Ascending aorta (tissue), 2 donors: ENCODE results near the gene GNPDA1. TPM values are rescaled to one million over a fixed set of nuclear protein-coding genes. Genes with fewer than 3 reads are reported as not detected.

Experiments
- DNase-seq, 2 donors: peaks; one replicate each; pipeline ENCODE4 v3.0.0-alpha.2; 2019; ENCODE audit warnings: low spot score in 2 of 2
- H3K27ac ChIP-seq, 2 donors: fragments of 200-600 bp; sonication (generic); one replicate each; pipeline ENCODE4 v1.5.1; 2016 to 2017; ENCODE audit warnings: mild to moderate bottlenecking in 1 of 2
- H3K27me3 ChIP-seq: fragments of 200-600 bp; sonication (generic); one replicate; pipeline ENCODE4 v1.5.1; 2017
- H3K36me3 ChIP-seq, 2 donors: fragments of 200-600 bp; sonication (generic); one replicate each; pipeline ENCODE4 v1.5.1; 2016
- H3K4me1 ChIP-seq, 2 donors: fragments of 200-600 bp; sonication (generic); one replicate each; pipeline ENCODE4 v1.5.1; 2016 to 2017; ENCODE audit warnings: mild to moderate bottlenecking in 1 of 2
- H3K4me3 ChIP-seq, 2 donors: fragments of 200-600 bp; sonication (generic); one replicate each; pipeline ENCODE4 v1.5.1; 2016 to 2017; ENCODE audit warnings: mild to moderate bottlenecking in 1 of 2
- H3K9me3 ChIP-seq, 2 donors: fragments of 200-600 bp; sonication (generic); one replicate each; pipeline ENCODE4 v1.5.1; 2016
- CTCF ChIP-seq, 3 experiments: fragments of 200-600 bp in 2 of 3; fragments of 450-650 bp in 1 of 3; sonication (generic) in 2 of 3; IDR thresholded peaks; one replicate each; pipeline ENCODE4 v1.5.1; 2016 to 2019; ENCODE audit warnings: antibody characterized with exemption in 3 of 3, mild to moderate bottlenecking in 1 of 3, moderate library complexity in 1 of 3
- intact Hi-C: fragments of 100-400 bp; cut with DNase I; formaldehyde crosslinking; loops from one replicate; pipeline ENCODE4 v1.15.1; 2023
- total RNA-seq: library from RNA; depleted of rRNA; stranded (reverse); fragments of >200 nt; gene quantifications from one replicate; pipeline ENCODE4 v1.1.0, GENCODE V29; 2016

The GNPDA1 gene
- total RNA-seq, 1 donor from 2014 or later = 185 TPM

- H3K27ac ChIP-seq = no peak overlapping the region
- intact Hi-C loops = loop anchor here (10.0 kb wide), 1 partner anchor 700 kb away; no protein-coding TSS in a partner anchor
- no peaks in the 10 kb centered on the region for H3K27me3 ChIP-seq
- no peaks in the 10 kb centered on the region for H3K4me1 ChIP-seq
- TF ChIP-seq CTCF (IDR thresholded peaks at IDR 0.05) = no peak
- no peaks in the 10 kb centered on the region for H3K9me3 ChIP-seq
- no peak overlapping the region for H3K4me3 ChIP-seq
- peaks cover 32 to 33% of the 10 kb centered on the region in 2 donors for H3K36me3 ChIP-seq
- DNase-seq = no peak
Measured at GRCh38 chr5:141994511-141995136, 18.2 kb downstream of the GNPDA1 start.

DNA sequence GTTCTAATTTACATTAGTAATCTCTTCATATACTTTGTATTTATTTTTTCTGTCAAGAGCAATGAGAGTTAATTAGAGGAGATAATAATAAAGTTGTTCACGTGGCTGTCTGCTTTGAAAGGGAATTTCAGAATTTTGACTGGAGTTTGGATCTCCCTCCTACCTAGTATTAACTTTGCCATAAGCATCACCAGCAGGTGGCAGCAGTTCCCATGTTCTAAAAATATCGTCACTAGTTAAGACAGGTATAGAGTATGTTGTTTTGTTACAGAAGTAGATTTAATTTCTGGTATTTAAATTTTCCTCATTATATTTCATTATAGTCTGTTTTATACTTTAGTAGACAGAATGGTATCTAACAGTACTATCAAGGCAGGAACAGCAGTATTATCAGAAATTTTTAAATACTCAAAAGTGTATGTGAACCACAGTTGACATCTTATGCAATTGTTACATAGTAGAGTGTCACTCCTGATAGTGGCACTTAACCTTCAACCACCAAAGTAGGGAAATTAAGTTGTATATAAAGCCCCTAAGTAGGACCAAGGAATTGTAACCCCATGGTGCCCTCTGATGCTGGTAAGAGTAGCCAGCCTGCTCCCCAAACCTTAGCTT lies 20.4 kb downstream of the GNPDA1 start:
- H3K27ac ChIP-seq = no peak overlapping the region
- no peaks in the 10 kb centered on the region for H3K4me1 ChIP-seq
- TF ChIP-seq CTCF (IDR thresholded peaks at IDR 0.05) = peak; percentile 54 to 80 (median 72)
- intact Hi-C loops = loop anchor here (1.0 to 10.0 kb wide), 3 partner anchors 23 to 702 kb away; no protein-coding TSS in a partner anchor
- H3K27me3 ChIP-seq = no peaks in the 10 kb centered on the region
- peak in 1 of 2 donors; percentile 83 for DNase-seq
- H3K36me3 ChIP-seq = peaks cover 44 to 46% of the 10 kb centered on the region in 2 donors
- no peaks in the 10 kb centered on the region for H3K9me3 ChIP-seq
- no peak overlapping the region for H3K4me3 ChIP-seq

GRCh38 chr5:141989720-141990119 lies 23.1 kb downstream of the GNPDA1 start:
- intact Hi-C loops = loop anchor here (10.0 kb wide), 1 partner anchor 705 kb away; no protein-coding TSS in a partner anchor
- DNase-seq = no peak
- H3K36me3 ChIP-seq = peaks cover 64% of the 10 kb centered on the region in 2 donors
- no peak overlapping the region for H3K4me3 ChIP-seq
- no peak for TF ChIP-seq CTCF (IDR thresholded peaks at IDR 0.05)
- H3K27ac ChIP-seq = no peak overlapping the region
- H3K4me1 ChIP-seq = no peaks in the 10 kb centered on the region
- H3K9me3 ChIP-seq = no peaks in the 10 kb centered on the region
- no peaks in the 10 kb centered on the region for H3K27me3 ChIP-seq

GRCh38 chr5:141986072-141986471 lies 26.8 kb downstream of the GNPDA1 start:
- TF ChIP-seq CTCF (IDR thresholded peaks at IDR 0.05) = no peak
- Histone ChIP-seq H3K4me3 (no peak overlapping the region), H3K9me3 (no peaks in the 10 kb centered on the region), H3K27ac (no peak overlapping the region), H3K36me3 (peaks cover 76 to 79% of the 10 kb centered on the region in 2 donors), H3K4me1 (no peaks in the 10 kb centered on the region), H3K27me3 (no peaks in the 10 kb centered on the region)
- DNase-seq = no peak
- intact Hi-C loops = no loop called here

DNA sequence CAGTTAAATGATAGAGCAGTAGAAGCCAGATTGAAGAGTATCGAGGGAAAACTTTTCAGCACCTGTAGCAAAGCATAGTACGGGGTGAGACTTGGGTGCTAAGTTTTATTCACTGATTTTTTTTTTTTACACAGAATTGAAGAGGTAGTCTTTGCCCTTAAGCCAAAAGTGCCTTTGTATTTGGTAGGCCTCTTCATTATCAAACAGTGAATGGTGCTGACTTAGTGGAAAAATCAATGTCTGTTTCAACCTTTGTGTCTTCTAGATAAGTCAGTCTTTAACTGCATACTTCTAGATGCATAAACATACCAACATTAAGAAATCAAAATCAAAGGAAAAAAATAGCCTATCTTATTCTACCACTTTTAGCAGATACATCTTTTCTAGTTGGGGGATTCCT lies 30.2 kb downstream of the GNPDA1 start:
- Histone ChIP-seq H3K36me3 (peaks cover 83 to 95% of the 10 kb centered on the region in 2 donors), H3K27me3 (no peaks in the 10 kb centered on the region), H3K4me3 (no peak overlapping the region), H3K9me3 (no peaks in the 10 kb centered on the region), H3K4me1 (no peaks in the 10 kb centered on the region), H3K27ac (no peak overlapping the region)
- intact Hi-C loops = no loop called here
- TF ChIP-seq CTCF (IDR thresholded peaks at IDR 0.05) = no peak
- DNase-seq = no peak
